GM10266 (cell line): ENCODE measurements around the gene RABGAP1.

Source experiments
- DNase-seq: peaks from one replicate; pipeline ENCODE4 v3.0.0; 2012; ENCODE audit errors: extremely low spot score
- CTCF ChIP-seq: IDR thresholded peaks from 2 replicates; pipeline ENCODE4 v1.5.1; 2012; ENCODE audit warnings: mild to moderate bottlenecking, low read depth; ENCODE audit not compliant: control insufficient read depth, insufficient read depth; ENCODE audit errors: missing control alignments

Gene RABGAP1

GRCh38 chr9:123007269-123007668 lies 66.4 kb downstream of the RABGAP1 start:
- DNase-seq, result no peak
- no peak for TF ChIP-seq CTCF

GRCh38 chr9:123008909-123009308 lies 68.1 kb downstream of the RABGAP1 start:
- TF ChIP-seq CTCF, result no peak
- DNase-seq, result no peak

- DNase-seq, result no peak
- TF ChIP-seq CTCF, result no peak
Measured at GRCh38 chr9:123011380-123011779, 70.6 kb downstream of the RABGAP1 start.

GRCh38 chr9:123011878-123012528 lies 71.2 kb downstream of the RABGAP1 start:
- no peak for DNase-seq
- no peak for TF ChIP-seq CTCF

- no peak for DNase-seq
- TF ChIP-seq CTCF, result no peak
Measured at GRCh38 chr9:123016631-123017030, 75.8 kb downstream of the RABGAP1 start.

GRCh38 chr9:123020796-123021195 lies 80.0 kb downstream of the RABGAP1 start:
- TF ChIP-seq CTCF, result no peak
- DNase-seq, result no peak

GRCh38 chr9:123026425-123026824 lies 85.6 kb downstream of the RABGAP1 start:
- TF ChIP-seq CTCF, result no peak
- no peak for DNase-seq
